ENCODE data around the gene PRDM15.

The PRDM15 gene

DNA sequence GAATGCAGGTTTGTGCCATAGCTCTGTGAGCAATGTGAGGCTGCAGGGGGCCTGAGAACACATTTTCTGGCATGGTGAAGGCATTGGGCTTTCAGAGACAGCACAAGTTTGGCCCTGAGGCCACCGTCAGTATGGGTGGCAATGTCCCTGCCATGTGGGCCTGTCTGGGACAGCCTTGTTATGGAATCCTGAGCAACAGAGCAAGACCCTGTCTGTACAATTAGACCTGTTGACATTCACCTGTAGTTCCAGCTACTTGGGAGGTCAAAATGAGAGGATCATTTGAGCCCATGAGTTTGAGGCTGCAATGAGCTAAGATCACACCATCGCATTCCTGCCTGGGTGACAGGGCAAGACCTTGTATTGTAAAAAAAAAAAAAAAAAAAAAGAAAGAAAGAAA, 35.6 kb downstream of the PRDM15 start:
- DNase-seq (ENCODE audit: low read depth), result no peak

- DNase-seq (ENCODE audit: low read depth), result no peak
These were observed 38.3 kb downstream of the PRDM15 start for GRCh38 chr21:41840880-41841279.

GRCh38 chr21:41839387-41840000, 39.6 kb downstream of the PRDM15 start:
- no peak for DNase-seq (ENCODE audit: low read depth)

DNA sequence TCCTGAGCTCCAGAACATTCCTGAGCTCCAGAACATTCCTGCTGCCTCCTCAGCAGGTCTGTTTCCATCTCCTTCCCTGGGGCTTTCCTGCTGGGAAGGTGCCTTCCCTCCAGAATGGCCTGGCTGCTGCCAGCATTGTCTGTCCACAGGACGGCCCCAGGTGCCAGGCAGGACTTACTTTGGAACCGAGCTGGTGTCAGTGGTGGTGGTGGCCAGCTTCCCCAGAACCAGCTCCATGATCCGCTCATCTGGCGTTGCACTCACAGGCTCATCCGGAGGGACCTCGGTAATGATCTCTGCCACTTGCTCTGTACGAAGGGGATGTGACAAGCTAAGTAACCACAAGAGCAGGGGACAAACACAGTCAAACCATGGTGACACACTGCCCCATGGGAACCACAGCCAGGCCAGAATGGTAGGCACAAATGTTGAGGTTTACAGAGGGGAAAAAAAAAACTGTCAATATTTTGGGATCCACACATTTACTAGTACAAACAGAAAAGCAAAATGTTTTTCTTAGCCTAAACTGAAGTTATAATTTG, 41.3 kb downstream of the PRDM15 start:
- no peak for DNase-seq (ENCODE audit: low read depth)

- DNase-seq (ENCODE audit: low read depth), result no peak
These were observed 42.8 kb downstream of the PRDM15 start for GRCh38 chr21:41836166-41837015.

DNA sequence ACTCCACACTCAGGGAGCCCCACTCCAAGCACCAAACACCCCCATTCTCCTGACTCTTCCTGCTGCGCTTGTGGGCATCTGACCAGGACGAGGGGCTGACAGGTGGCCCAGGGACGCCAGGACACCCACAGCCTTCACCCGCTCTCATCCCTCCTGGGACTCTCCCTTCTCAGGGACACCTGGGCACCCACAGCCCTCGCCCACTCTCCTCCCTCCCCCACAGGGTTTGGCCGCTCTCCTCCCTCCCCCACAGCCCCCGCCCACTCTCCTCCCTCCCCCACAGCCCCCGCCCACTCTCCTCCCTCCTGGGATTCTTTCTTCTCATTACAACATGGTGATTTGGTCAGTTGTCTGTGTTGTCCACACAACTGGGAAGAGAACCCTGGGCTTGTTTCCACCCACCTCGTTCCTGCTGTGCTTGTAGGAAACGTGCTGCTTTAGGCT, 43.4 kb downstream of the PRDM15 start:
- no peak for DNase-seq (ENCODE audit: low read depth)

DNA sequence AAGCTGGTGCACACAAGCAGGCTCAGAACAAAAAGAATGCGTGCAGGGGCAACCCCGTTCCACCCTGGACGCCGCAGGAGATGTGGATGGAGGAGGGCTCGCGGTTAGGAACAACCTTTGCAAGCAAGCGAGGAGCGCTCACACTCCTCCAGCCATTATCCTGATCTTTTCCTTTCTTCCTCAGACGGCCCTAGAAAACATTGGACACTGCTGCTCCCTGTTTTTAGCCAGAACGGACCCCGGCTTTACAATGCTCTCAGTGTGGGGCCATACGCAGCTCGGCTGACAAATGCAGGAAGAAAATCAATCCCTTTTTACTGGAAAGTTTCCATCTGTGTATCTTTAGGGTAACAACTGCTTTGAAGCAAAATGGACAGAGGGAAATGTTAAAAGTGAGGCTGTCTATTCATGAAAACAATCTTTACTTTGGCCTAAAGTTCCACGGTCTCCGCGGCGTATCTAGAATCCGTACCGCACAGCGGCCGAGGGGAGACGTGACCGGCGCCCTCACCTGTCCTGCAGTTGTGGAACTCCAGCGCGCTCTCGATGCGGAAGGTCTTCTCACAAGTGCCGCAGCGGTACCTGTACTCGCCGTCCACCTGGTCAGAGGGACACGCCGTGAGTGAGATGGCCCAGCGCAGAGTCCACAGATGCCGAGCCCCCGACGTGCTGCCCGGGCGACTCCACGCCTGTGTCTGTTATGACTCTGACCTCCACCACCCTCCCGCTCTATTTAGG, 44.0 kb downstream of the PRDM15 start:
- no peak for DNase-seq (ENCODE audit: low read depth)

- DNase-seq (ENCODE audit: low read depth), result no peak
These were observed 44.8 kb downstream of the PRDM15 start for GRCh38 chr21:41834252-41834925.

DNA sequence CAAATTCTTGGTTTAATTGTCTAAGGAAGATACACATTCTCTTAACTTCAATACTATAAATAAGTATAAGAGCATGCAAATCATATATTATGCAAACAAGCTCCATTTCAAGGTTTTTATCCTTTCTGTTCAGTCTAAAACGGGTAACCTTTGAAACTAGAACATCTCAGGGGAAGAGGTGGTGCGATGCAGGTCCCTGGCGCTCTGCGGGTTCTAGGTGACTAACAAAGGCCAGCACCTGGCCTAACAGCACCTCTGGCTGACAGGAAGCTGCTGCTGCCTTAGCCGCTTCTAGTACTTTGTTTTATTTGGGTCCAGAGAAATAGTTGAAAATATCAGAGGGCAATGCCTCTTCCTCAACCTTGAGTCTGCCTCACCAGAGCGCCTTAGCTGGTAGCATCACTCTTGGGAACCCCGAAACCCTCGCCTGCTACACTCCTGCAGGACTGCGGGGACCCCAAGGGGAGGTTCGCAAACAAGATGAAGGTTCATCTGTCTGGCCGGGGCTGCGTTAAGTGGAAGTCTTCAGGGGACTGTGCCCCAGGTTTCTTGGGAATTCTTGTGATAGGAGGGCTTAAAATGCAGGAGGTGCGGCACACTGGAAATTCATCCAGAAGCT, 45.5 kb downstream of the PRDM15 start:
- DNase-seq (ENCODE audit: low read depth), result no peak

GRCh38 chr21:41832596-41833496, 46.3 kb downstream of the PRDM15 start:
- no peak for DNase-seq (ENCODE audit: low read depth)

- no peak for DNase-seq (ENCODE audit: low read depth)
These were observed 47.1 kb downstream of the PRDM15 start for GRCh38 chr21:41831866-41832595.

DNA sequence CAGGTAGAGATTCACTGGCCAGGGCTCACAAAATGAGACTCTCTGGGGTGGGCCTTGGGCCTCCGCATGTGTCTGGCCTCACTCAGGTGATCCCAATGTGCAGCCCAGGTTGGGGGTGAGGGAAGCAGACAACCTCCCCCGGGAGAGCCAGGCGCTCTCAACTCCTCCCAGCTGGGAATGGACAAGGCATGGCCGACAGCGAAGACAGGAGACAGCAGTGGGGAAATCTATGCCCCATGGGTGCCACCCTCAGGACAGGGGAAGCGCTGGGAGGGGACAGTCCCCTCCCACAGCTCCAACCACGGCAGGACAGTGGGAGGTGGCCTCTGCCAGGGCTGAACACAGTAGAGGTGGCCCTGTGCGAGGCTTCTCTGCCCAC, 47.7 kb downstream of the PRDM15 start:
- no peak for DNase-seq (ENCODE audit: low read depth)

DNA sequence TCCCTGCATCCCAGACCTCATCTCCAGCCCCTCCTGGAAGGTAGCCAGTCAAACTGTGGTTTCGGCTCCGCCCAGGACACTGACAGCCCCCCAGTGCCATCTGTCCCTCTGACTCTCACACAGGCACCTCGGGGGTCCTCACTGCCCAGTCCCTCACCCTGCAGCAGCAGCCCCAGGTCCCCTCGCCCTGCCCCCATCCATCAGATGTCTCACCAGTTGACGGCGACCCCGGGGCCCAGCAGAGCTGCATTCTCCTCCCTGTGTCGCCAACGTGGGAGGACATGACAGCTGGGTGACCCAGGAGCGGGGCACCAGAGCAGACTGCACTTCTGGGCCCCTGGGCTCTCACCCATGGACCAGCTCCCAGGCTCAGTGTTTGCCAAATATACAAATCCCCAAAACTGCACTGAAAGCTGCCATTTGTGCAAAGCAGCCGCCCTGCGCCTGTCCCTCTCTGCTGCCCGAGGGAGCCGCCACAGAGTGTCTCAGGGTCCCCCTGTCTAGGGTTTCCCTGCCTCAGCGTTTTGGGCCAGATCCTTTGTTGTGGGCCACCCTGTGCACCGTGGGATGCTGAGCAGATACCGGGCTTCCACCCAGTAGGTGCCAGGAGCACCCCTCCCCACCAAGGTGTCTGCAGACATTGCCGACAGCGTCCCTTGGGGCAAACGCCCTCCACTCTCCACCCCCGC, 48.2 kb downstream of the PRDM15 start:
- DNase-seq (ENCODE audit: low read depth), result no peak

DNA sequence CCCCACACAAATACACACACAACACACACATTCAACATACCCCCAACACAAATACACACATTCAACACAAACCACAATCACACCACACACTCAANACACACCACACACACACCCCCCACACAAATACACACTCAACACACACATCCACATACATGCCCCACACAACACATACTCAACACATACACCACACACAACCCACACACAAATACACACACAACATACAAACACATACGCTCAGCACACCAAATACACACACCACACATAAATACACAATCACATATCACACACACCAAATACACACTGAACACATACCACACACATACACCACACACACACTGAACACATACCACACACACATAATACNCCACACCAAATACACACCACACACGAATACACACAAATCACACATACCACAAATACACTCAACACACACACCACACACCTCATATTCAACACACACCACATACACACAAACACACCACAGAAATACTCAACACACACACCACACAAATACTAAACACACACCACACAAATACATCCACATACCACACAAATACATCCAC, 48.9 kb downstream of the PRDM15 start:
- DNase-seq (ENCODE audit: low read depth), result no peak

DNA sequence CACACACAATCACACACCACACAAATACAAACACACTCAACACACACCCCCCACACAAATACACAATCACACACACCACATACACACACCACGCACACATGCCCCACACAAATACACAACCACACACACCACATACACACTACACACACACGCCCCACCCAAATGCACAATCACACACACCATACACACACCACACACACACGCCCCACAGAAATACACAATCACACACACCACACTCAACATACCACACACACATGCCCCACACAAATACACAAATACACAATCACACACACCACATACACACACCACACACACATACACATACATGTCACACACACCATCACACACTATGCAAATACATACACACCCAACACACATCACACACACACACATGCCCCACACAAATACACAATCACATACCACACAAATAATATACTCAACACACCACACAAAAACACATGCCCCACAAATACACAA, 50.2 kb downstream of the PRDM15 start:
- no peak for DNase-seq (ENCODE audit: low read depth)

DNA sequence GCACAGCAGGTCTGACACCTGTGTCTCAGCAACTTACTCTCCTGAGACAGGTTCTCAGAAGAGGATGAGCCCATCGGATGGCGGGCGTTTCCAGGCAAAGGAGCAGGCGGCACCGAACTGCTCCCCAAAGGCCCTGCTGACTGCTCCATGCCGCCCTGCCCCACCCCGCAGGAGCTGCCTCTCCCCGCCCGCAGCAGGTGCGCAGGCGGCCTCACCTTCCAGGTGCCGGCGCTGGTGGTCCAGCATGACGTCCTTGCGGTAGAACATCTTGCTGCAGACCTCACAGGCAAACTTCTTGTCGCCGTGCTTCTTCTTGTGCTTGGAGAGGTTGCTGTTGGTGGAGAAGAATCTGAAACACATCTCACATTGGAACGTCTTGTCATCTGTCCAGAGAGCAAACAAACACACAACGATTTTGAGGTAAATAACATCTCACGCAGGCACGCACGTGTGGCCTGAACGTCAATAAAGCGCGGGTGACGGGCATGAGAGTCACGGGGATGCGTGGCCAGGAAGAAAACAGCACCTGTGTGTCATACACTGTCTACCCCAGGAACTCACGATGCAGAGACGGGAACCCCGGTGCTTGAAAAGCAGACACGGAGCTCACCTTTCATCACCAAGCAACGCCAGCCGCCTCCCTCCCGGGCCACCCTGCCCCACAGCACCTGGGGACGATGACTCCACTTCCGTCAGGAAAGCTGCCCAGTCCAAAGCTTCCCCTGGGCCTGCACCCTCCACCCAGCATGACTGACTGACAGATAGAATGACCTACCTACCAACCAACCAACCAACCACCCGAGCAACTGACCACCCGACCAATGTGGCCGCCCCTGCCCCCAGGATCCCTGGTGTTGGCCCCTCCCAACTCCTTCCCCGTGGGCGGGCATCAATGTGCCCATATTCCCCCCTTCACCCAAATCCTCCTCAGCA, 50.9 kb downstream of the PRDM15 start:
- DNase-seq (ENCODE audit: low read depth), result no peak

- no peak for DNase-seq (ENCODE audit: low read depth)
These were observed 53.3 kb downstream of the PRDM15 start for GRCh38 chr21:41825881-41826280.

GRCh38 chr21:41825216-41825615, 53.9 kb downstream of the PRDM15 start:
- DNase-seq (ENCODE audit: low read depth), result no peak
